Measurements from ENCODE around the gene UVRAG. TPM values are rescaled to one million over a fixed set of nuclear protein-coding genes. Genes with fewer than 3 reads are reported as not detected.

The UVRAG gene
- total RNA-seq, 6 donors from 2014 or later: 23.3 to 72.3 (median 28.5) TPM

GRCh38 chr11:75783416-75784084 is 31.5 kb upstream of the UVRAG start:
- H3K4me3 ChIP-seq: no peak overlapping the region
- H3K36me3 ChIP-seq: no peaks in the 10 kb centered on the region
- H3K9me3 ChIP-seq: no peaks in the 10 kb centered on the region
- ATAC-seq (ENCODE audit: low FRiP score in 2 of 2) (no peak), DNase-seq (no peak)
- H3K27ac ChIP-seq: no peak overlapping the region
- TF ChIP-seq CTCF (IDR thresholded peaks at IDR 0.05) (no peak), POLR2A (IDR thresholded peaks at IDR 0.05) (no peak), POLR2AphosphoS5 (IDR thresholded peaks at IDR 0.05) (no peak), EP300 (IDR thresholded peaks at IDR 0.05) (no peak)
- H3K27me3 ChIP-seq: no peaks in the 10 kb centered on the region
- H3K4me1 ChIP-seq: no peaks in the 10 kb centered on the region
- WGBS, 2 donors: 91 to 93% methylated on average over 2 to 4 of the region's 4 CpGs

- Histone ChIP-seq H3K36me3 (no peaks in the 10 kb centered on the region), H3K4me1 (no peaks in the 10 kb centered on the region), H3K4me3 (no peak overlapping the region), H3K9me3 (no peaks in the 10 kb centered on the region), H3K27me3 (no peaks in the 10 kb centered on the region), H3K27ac (no peak overlapping the region)
- no peak for DNase-seq
- WGBS, 2 donors: 90 to 94% methylated on average over 2 of the region's 2 CpGs
- ATAC-seq (ENCODE audit: low FRiP score in 2 of 2): no peak
- no peak for TF ChIP-seq POLR2AphosphoS5 (IDR thresholded peaks at IDR 0.05)
- no peak for TF ChIP-seq CTCF (IDR thresholded peaks at IDR 0.05)
- no peak for TF ChIP-seq POLR2A (IDR thresholded peaks at IDR 0.05)
- no peak for TF ChIP-seq EP300 (IDR thresholded peaks at IDR 0.05)
These were observed 30.9 kb upstream of the UVRAG start for GRCh38 chr11:75784085-75784478.

- Histone ChIP-seq H3K4me1 (no peaks in the 10 kb centered on the region), H3K36me3 (no peaks in the 10 kb centered on the region), H3K4me3 (no peak overlapping the region), H3K27ac (no peak overlapping the region), H3K9me3 (no peaks in the 10 kb centered on the region), H3K27me3 (no peaks in the 10 kb centered on the region)
- ATAC-seq (ENCODE audit: low FRiP score in 2 of 2) (no peak), DNase-seq (no peak)
- WGBS, 2 donors: 92% methylated on average over 1 of the region's 1 CpG; no CpG with 5 or more reads in 1 of the 2 donors
- TF ChIP-seq CTCF (IDR thresholded peaks at IDR 0.05) (no peak), POLR2AphosphoS5 (IDR thresholded peaks at IDR 0.05) (no peak), EP300 (IDR thresholded peaks at IDR 0.05) (no peak), POLR2A (IDR thresholded peaks at IDR 0.05) (no peak)
These were observed 30.5 kb upstream of the UVRAG start for GRCh38 chr11:75784506-75784905.

DNA sequence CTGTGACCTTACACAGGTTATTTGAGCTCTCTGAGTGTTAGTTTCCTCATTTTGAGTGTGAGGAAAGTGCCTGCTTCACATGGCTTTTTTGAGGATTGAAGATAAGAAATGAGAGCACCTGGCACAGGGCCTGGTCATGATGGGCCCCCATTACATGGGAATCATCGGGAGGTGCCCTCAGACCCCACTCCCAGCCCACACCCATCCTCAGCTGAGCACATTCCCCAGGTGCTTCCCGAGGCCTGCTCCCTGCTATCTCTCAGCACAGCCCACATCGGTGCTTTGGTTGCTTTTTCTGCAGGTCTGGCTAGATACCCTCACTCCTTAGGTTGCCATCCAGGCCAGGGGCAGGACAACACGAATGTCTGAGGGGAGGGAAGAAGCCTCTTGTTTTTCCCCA is 29.8 kb upstream of the UVRAG start:
- H3K4me1 ChIP-seq: no peaks in the 10 kb centered on the region
- WGBS, 2 donors: 65 to 74% methylated on average over 4 of the region's 4 CpGs
- DNase-seq: no peak
- H3K4me3 ChIP-seq: no peak overlapping the region
- H3K27ac ChIP-seq: no peak overlapping the region
- H3K36me3 ChIP-seq: no peaks in the 10 kb centered on the region
- ATAC-seq (ENCODE audit: low FRiP score in 2 of 2): no peak
- H3K9me3 ChIP-seq: no peaks in the 10 kb centered on the region
- TF ChIP-seq EP300 (IDR thresholded peaks at IDR 0.05): no peak
- H3K27me3 ChIP-seq: no peaks in the 10 kb centered on the region

- Histone ChIP-seq H3K27me3 (no peaks in the 10 kb centered on the region), H3K9me3 (no peaks in the 10 kb centered on the region), H3K4me1 (no peaks in the 10 kb centered on the region), H3K27ac (no peak overlapping the region), H3K36me3 (no peaks in the 10 kb centered on the region), H3K4me3 (no peak overlapping the region)
- ATAC-seq (ENCODE audit: low FRiP score in 2 of 2) (no peak), DNase-seq (peak in 1 of 2 donors; percentile 36)
- TF ChIP-seq POLR2AphosphoS5 (IDR thresholded peaks at IDR 0.05): no peak
- TF ChIP-seq POLR2A (IDR thresholded peaks at IDR 0.05): no peak
- TF ChIP-seq CTCF (IDR thresholded peaks at IDR 0.05): no peak
- no peak for TF ChIP-seq EP300 (IDR thresholded peaks at IDR 0.05)
- 70 to 89% methylated on average over 7 to 8 of the region's 8 CpGs for WGBS, 2 donors
These were observed 28.8 kb upstream of the UVRAG start for GRCh38 chr11:75786101-75786736.

All from upper lobe of left lung (tissue), 6 donors.